Fibroblast of lung (primary cell): Measurements from ENCODE around the gene TENT5A. TPM values are rescaled to one million over a fixed set of nuclear protein-coding genes. Genes with fewer than 3 reads are reported as not detected.

ENCODE experiments used
- DNase-seq, 2 donors: peaks; one replicate each; pipeline versions ENCODE4 v3.0.0 to v3.0.0-alpha.2; 2010; ENCODE audit warnings: low read depth in 2 of 2
- H2AFZ ChIP-seq: 2 replicates; pipeline ENCODE4 v1.5.1; 2012; ENCODE audit warnings: low read length, control low read depth, inconsistent platforms
- H3K27ac ChIP-seq: 2 replicates; pipeline ENCODE4 v1.5.1; 2011; ENCODE audit warnings: low read length, control low read depth; ENCODE audit not compliant: insufficient read depth
- H3K27me3 ChIP-seq: 2 replicates; pipeline ENCODE4 v1.5.1; 2011; ENCODE audit warnings: mild to moderate bottlenecking, low read length; ENCODE audit not compliant: control insufficient read depth, insufficient read depth
- H3K36me3 ChIP-seq: 2 replicates; pipeline ENCODE4 v1.5.1; 2011; ENCODE audit warnings: low read length; ENCODE audit not compliant: control insufficient read depth, insufficient read depth
- H3K4me1 ChIP-seq: 2 replicates; pipeline ENCODE4 v1.5.1; 2011; ENCODE audit warnings: low read length; ENCODE audit not compliant: control insufficient read depth, insufficient read depth; ENCODE audit errors: extremely low read depth
- H3K4me2 ChIP-seq: 2 replicates; pipeline ENCODE4 v1.5.1; 2011; ENCODE audit warnings: low read length, control low read depth; ENCODE audit not compliant: insufficient read depth; ENCODE audit errors: extremely low read depth
- H3K4me3 ChIP-seq, 4 experiments: fragments of 200-600 bp in 1 of 4; sonication (generic) in 1 of 4; replicated peaks in 1 of 4; 2 replicates each; pipeline ENCODE4 v1.5.1; 2011 to 2016; ENCODE audit warnings: low read length in 4 of 4, low read depth in 3 of 4, mild to moderate bottlenecking in 3 of 4, control low read depth in 2 of 4, inconsistent platforms in 1 of 4, mixed read lengths in 1 of 4; ENCODE audit not compliant: insufficient read depth in 1 of 4; ENCODE audit errors: control extremely low read depth in 1 of 4
- H3K79me2 ChIP-seq: 2 replicates; pipeline ENCODE4 v1.5.1; 2012; ENCODE audit warnings: mild to moderate bottlenecking, low read length, inconsistent platforms; ENCODE audit not compliant: control insufficient read depth, insufficient read depth
- H3K9ac ChIP-seq: 2 replicates; pipeline ENCODE4 v1.5.1; 2011; ENCODE audit warnings: mild to moderate bottlenecking, low read length, control low read depth; ENCODE audit not compliant: insufficient read depth
- H3K9me3 ChIP-seq: 2 replicates; pipeline ENCODE4 v1.5.1; 2012; ENCODE audit warnings: low read depth, low read length; ENCODE audit not compliant: control insufficient read depth, insufficient read depth
- H4K20me1 ChIP-seq: 2 replicates; pipeline ENCODE4 v1.5.1; 2011; ENCODE audit warnings: low read length; ENCODE audit not compliant: control insufficient read depth, insufficient read depth; ENCODE audit errors: extremely low read depth
- EZH2 ChIP-seq: IDR thresholded peaks from 2 replicates; pipeline ENCODE4 v1.5.1; 2012; ENCODE audit warnings: low read length, control low read depth, mild to moderate bottlenecking; ENCODE audit errors: missing control alignments
- polyA plus RNA-seq, 2 donors: library from polyadenylated mRNA; depleted of rRNA in 1 of 2; stranded (reverse) in 1 of 2; unstranded in 1 of 2; fragments of >200 nt; gene quantifications; 2 replicates each; pipeline ENCODE4 v1.2.1, GENCODE V29; 2011 to 2012; ENCODE audit warnings: missing spikeins in 1 of 2
- total RNA-seq: library from RNA; depleted of rRNA; stranded (reverse); fragments of >200 nt; gene quantifications from 2 replicates; pipeline ENCODE4 v1.2.1, GENCODE V29; 2014
- TF ChIP-seq, protein P1 (sequence below), 2 donors: IDR thresholded peaks in 1 of 2; conservative IDR thresholded peaks in 1 of 2; 1 replicate in 1 of 2; 2 replicates in 1 of 2; pipeline ENCODE4 v1.5.1; 2011 to 2012; ENCODE audit warnings: low read length in 2 of 2, control low read depth in 1 of 2, inconsistent platforms in 1 of 2, low read depth in 1 of 2, mild to moderate bottlenecking in 1 of 2

Gene TENT5A
- total and polyA plus RNA-seq, 2 donors (not counting 1 experiment from before 2014, with no cell fraction given), result 8.3 to 24.6 TPM

DNA sequence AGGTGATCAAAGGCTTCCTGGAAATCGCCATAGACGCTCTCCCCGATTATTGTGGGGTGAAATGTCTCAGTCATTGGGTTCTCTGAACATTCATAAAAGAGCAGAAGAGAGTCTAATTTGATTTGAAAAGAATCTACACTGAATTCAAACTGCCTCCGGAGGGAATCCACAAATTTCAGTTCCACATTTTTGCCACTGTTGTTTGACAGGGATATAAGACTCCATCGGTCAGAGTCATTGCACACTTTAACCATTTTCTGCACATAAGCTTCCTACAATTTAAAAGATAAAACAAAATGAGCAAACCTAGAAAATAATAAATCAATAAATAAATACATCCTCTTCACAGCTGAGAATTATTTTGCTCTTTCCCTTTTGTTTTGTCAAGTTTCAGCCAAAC, 2.3 kb downstream of the TENT5A start:
- Histone ChIP-seq H3K79me2 (peaks cover 30% of the 10 kb centered on the region), H3K9me3 (no peaks in the 10 kb centered on the region), H4K20me1 (no peaks in the 10 kb centered on the region), H3K36me3 (no peaks in the 10 kb centered on the region), H3K27ac (no peak overlapping the region), H3K4me1 (no peaks in the 10 kb centered on the region), H3K4me2 (peak overlapping the region; percentile 86), H2AFZ (no peak overlapping the region), H3K4me3 (peak overlapping the region; percentile 76 to 90 (median 84)), H3K9ac (peak overlapping the region; percentile 43), H3K27me3 (no peaks in the 10 kb centered on the region)
- DNase-seq, result no peak
- TF ChIP-seq, protein P1, sequence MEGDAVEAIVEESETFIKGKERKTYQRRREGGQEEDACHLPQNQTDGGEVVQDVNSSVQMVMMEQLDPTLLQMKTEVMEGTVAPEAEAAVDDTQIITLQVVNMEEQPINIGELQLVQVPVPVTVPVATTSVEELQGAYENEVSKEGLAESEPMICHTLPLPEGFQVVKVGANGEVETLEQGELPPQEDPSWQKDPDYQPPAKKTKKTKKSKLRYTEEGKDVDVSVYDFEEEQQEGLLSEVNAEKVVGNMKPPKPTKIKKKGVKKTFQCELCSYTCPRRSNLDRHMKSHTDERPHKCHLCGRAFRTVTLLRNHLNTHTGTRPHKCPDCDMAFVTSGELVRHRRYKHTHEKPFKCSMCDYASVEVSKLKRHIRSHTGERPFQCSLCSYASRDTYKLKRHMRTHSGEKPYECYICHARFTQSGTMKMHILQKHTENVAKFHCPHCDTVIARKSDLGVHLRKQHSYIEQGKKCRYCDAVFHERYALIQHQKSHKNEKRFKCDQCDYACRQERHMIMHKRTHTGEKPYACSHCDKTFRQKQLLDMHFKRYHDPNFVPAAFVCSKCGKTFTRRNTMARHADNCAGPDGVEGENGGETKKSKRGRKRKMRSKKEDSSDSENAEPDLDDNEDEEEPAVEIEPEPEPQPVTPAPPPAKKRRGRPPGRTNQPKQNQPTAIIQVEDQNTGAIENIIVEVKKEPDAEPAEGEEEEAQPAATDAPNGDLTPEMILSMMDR (conservative IDR thresholded peaks at IDR 0.05 in 1 of 2, IDR thresholded peaks at IDR 0.05 in 1 of 2; ENCODE audit: low read depth in 1 of 2, low read length in 2 of 2), result no peak
- no peak for TF ChIP-seq EZH2

DNA sequence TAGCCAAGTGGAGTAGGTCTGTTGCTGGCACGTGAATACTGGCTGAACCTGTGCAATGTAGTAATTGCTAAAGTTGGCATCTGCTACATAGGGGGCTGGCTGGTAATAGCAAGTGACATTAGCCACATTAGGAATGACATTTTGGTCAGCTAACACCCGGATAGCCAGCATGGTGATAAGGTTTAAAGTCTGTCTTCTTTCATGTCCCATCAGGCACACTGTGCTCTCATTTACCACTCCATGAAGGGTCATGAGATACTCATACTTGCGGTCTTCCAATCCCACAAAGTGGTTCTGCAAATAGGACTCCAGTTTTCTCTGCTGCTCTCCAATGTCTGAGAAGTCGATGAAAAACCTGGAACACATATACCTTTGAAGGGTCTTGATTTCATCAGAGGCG, 2.8 kb downstream of the TENT5A start:
- Histone ChIP-seq H3K9me3 (no peaks in the 10 kb centered on the region), H3K9ac (no peak overlapping the region), H3K36me3 (no peaks in the 10 kb centered on the region), H3K79me2 (peaks cover 30% of the 10 kb centered on the region), H3K27me3 (no peaks in the 10 kb centered on the region), H3K4me3 (peak overlapping the region; percentile 76 to 90 (median 84)), H2AFZ (no peak overlapping the region), H3K27ac (no peak overlapping the region), H3K4me2 (peak overlapping the region; percentile 86), H3K4me1 (no peaks in the 10 kb centered on the region), H4K20me1 (no peaks in the 10 kb centered on the region)
- DNase-seq, result peak in 1 of 2 donors; percentile 39
- TF ChIP-seq EZH2, result no peak
- TF ChIP-seq, protein P1 (conservative IDR thresholded peaks at IDR 0.05 in 1 of 2, IDR thresholded peaks at IDR 0.05 in 1 of 2; ENCODE audit: low read depth in 1 of 2, low read length in 2 of 2), result no peak

DNA sequence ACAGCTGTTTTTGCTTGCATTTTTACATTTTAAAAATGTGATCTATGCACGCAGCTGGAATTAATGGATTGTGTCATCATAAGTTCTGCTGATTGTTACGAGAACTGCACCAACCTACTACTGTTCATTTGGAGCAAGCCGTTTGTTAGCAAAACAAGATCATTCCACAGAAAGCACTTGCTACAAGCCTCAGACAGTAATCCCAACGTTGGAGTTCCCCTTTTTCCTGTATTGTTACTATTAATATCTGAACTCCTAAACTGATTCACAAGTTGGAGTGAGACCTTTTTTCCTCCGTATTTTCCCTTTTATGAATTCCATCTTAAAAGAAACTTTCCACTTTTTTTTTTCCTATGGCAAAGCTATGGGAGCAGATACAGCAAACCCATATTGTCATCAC, 3.5 kb downstream of the TENT5A start:
- no peak overlapping the region for H3K27ac ChIP-seq
- H3K79me2 ChIP-seq, result peaks cover 30% of the 10 kb centered on the region
- H2AFZ ChIP-seq, result no peak overlapping the region
- no peaks in the 10 kb centered on the region for H3K4me1 ChIP-seq
- H3K9ac ChIP-seq, result no peak overlapping the region
- no peaks in the 10 kb centered on the region for H4K20me1 ChIP-seq
- no peaks in the 10 kb centered on the region for H3K27me3 ChIP-seq
- no peaks in the 10 kb centered on the region for H3K36me3 ChIP-seq
- TF ChIP-seq, protein P1 (conservative IDR thresholded peaks at IDR 0.05 in 1 of 2, IDR thresholded peaks at IDR 0.05 in 1 of 2; ENCODE audit: low read depth in 1 of 2, low read length in 2 of 2), result no peak
- no peak for TF ChIP-seq EZH2
- DNase-seq, result peak in 1 of 2 donors; percentile 28
- H3K4me3 ChIP-seq, result peak overlapping the region; percentile 76 to 90 (median 84)
- peak overlapping the region; percentile 60 for H3K4me2 ChIP-seq
- no peaks in the 10 kb centered on the region for H3K9me3 ChIP-seq
